A673 (cell line): ENCODE measurements around the gene ADPRM.

ENCODE experiments used
- EZH2 ChIP-seq: fragments of 200-600 bp; sonication (generic); IDR thresholded peaks from 2 replicates; pipeline ENCODE4 v1.6.1; 2017; ENCODE audit warnings: borderline replicate concordance, low read depth, mild to moderate bottlenecking, mixed read lengths, antibody characterized with exemption, low read length; ENCODE audit not compliant: poor library complexity, severe bottlenecking
- TF ChIP-seq, protein P1 (sequence below): fragments of 300-800, 200-600 bp; sonication (generic); conservative IDR thresholded peaks from 2 replicates; pipeline ENCODE4 v1.5.1; 2017; ENCODE audit warnings: low read depth, mild to moderate bottlenecking, antibody characterized with exemption, low read length, moderate library complexity, mixed read lengths

DNA sequence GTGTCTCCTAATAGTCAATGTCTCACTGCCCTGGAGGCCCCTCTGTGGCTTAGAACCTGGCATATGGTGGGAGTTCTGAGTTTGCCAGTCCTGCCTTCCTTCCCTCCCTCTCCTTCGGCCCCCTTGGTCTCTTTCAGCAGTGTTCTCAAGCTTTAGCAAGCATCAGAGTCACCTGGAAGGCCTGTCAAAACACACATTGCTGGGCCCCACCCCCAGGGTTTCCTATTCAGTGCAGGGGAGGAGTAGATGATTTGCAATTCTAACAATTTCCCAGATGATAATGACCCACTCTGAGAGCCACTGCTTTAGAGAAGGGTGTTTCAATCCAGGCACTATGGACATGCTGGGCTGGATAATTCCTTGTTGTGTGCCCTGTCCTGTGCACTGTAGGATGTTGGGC lies 58.8 kb downstream of the ADPRM start:
- TF ChIP-seq, protein P1, sequence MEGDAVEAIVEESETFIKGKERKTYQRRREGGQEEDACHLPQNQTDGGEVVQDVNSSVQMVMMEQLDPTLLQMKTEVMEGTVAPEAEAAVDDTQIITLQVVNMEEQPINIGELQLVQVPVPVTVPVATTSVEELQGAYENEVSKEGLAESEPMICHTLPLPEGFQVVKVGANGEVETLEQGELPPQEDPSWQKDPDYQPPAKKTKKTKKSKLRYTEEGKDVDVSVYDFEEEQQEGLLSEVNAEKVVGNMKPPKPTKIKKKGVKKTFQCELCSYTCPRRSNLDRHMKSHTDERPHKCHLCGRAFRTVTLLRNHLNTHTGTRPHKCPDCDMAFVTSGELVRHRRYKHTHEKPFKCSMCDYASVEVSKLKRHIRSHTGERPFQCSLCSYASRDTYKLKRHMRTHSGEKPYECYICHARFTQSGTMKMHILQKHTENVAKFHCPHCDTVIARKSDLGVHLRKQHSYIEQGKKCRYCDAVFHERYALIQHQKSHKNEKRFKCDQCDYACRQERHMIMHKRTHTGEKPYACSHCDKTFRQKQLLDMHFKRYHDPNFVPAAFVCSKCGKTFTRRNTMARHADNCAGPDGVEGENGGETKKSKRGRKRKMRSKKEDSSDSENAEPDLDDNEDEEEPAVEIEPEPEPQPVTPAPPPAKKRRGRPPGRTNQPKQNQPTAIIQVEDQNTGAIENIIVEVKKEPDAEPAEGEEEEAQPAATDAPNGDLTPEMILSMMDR = no peak
- no peak for TF ChIP-seq EZH2
